ENCODE measurements around the gene FAM111A. TPM values are rescaled to one million over a fixed set of nuclear protein-coding genes. Genes with fewer than 3 reads are reported as not detected.

The FAM111A gene
- total and polyA plus RNA-seq, 9 donors = 10.6 to 26.5 (median 20.4) TPM

GRCh38 chr11:59154610-59155009, 12.0 kb downstream of the FAM111A start:
- 76 to 83% (median 79%) methylated on average over 5 of the region's 5 CpGs for WGBS, 3 donors
- no peaks in the 10 kb centered on the region for H3K9me3 ChIP-seq
- intact Hi-C loops (cut with DNase I) = no loop called here

GRCh38 chr11:59157433-59157832, 14.8 kb downstream of the FAM111A start:
- no peak for TF ChIP-seq EP300 (IDR thresholded peaks at IDR 0.05)
- no peak for TF ChIP-seq POLR2A (IDR thresholded peaks at IDR 0.05)
- TF ChIP-seq CTCF (IDR thresholded peaks at IDR 0.05) = no peak
- H3K4me3 ChIP-seq = no peak overlapping the region
- DNase-seq = no peak
- WGBS, 3 donors = 64 to 79% (median 72%) methylated on average over 3 of the region's 3 CpGs
- intact Hi-C loops (cut with DNase I) = no loop called here
- H3K27me3 ChIP-seq = no peaks in the 10 kb centered on the region
- no peaks in the 10 kb centered on the region for H3K36me3 ChIP-seq
- H3K4me1 ChIP-seq (ENCODE audit: insufficient read depth) = no peaks in the 10 kb centered on the region
- H3K9me3 ChIP-seq = no peaks in the 10 kb centered on the region
- no peak overlapping the region for H3K27ac ChIP-seq

More at GRCh38 chr11:59154610-59155009, 12.0 kb downstream of the FAM111A start:
- Histone ChIP-seq H3K4me3 (no peak overlapping the region), H3K27me3 (no peaks in the 10 kb centered on the region), H3K27ac (no peak overlapping the region), H3K4me1 (ENCODE audit: insufficient read depth) (no peaks in the 10 kb centered on the region), H3K36me3 (no peaks in the 10 kb centered on the region)
- no peak for TF ChIP-seq CTCF (IDR thresholded peaks at IDR 0.05)
- TF ChIP-seq EP300 (IDR thresholded peaks at IDR 0.05) = no peak
- TF ChIP-seq POLR2A (IDR thresholded peaks at IDR 0.05) = no peak
- DNase-seq = no peak

GRCh38 chr11:59158206-59159068, 15.8 kb downstream of the FAM111A start:
- H3K27ac ChIP-seq = no peak overlapping the region
- H3K9me3 ChIP-seq = no peaks in the 10 kb centered on the region
- WGBS, 3 donors = 25 to 34% (median 29%) methylated on average over 8 of the region's 8 CpGs
- TF ChIP-seq POLR2A (IDR thresholded peaks at IDR 0.05) (no peak), CTCF (IDR thresholded peaks at IDR 0.05) (peak in 2 of 3 donors; percentile 60 to 66)
- H3K4me3 ChIP-seq = no peak overlapping the region
- peak in 1 of 5 donors; percentile 55 for DNase-seq
- no peaks in the 10 kb centered on the region for H3K27me3 ChIP-seq
- intact Hi-C loops (cut with DNase I) = no loop called here
- H3K36me3 ChIP-seq = no peaks in the 10 kb centered on the region
- no peaks in the 10 kb centered on the region for H3K4me1 ChIP-seq (ENCODE audit: insufficient read depth)

- WGBS, 3 donors = 65 to 87% (median 66%) methylated on average over 3 of the region's 3 CpGs
- Histone ChIP-seq H3K4me3 (no peak overlapping the region), H3K27ac (no peak overlapping the region), H3K4me1 (ENCODE audit: insufficient read depth) (no peaks in the 10 kb centered on the region), H3K36me3 (no peaks in the 10 kb centered on the region), H3K9me3 (no peaks in the 10 kb centered on the region), H3K27me3 (no peaks in the 10 kb centered on the region)
- TF ChIP-seq EP300 (IDR thresholded peaks at IDR 0.05) = no peak
- TF ChIP-seq POLR2A (IDR thresholded peaks at IDR 0.05) = no peak
- TF ChIP-seq CTCF (IDR thresholded peaks at IDR 0.05) = no peak
- intact Hi-C loops (cut with DNase I) = no loop called here
- no peak for DNase-seq
Observed at GRCh38 chr11:59164028-59164427, 21.4 kb downstream of the FAM111A start.

Data from ovary (tissue), 9 donors.